ENCODE measurements around the gene TP53BP2.

DNA sequence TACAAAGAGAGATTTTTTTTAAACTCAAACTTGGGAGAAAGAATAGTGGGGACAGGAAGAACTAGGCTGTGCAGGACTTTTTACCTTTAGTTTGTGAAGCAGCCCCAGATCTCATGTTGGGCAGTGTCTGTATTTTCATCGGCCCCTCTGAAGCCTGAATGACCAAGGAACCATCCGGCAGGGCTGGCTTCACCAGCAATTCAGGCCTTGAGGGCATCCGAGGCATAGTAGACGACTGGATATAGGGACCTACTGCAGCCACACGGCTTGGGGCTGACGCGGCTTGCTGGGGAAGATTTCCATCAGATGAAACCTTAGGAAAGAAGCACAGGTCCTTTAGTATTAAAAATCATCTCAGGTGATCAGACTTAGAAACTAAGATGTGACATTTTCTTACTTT is 43.7 kb downstream of the TP53BP2 start:
- TF ChIP-seq, protein P1, sequence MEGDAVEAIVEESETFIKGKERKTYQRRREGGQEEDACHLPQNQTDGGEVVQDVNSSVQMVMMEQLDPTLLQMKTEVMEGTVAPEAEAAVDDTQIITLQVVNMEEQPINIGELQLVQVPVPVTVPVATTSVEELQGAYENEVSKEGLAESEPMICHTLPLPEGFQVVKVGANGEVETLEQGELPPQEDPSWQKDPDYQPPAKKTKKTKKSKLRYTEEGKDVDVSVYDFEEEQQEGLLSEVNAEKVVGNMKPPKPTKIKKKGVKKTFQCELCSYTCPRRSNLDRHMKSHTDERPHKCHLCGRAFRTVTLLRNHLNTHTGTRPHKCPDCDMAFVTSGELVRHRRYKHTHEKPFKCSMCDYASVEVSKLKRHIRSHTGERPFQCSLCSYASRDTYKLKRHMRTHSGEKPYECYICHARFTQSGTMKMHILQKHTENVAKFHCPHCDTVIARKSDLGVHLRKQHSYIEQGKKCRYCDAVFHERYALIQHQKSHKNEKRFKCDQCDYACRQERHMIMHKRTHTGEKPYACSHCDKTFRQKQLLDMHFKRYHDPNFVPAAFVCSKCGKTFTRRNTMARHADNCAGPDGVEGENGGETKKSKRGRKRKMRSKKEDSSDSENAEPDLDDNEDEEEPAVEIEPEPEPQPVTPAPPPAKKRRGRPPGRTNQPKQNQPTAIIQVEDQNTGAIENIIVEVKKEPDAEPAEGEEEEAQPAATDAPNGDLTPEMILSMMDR (IDR thresholded peaks at IDR 0.05; ENCODE audit: low read depth, low read length): no peak
- TF ChIP-seq EZH2phosphoT487 (IDR thresholded peaks at IDR 0.05; ENCODE audit: low read depth): no peak

Measured in OCI-LY3 (cell line).